Muscle of leg (tissue), 11 donors: ENCODE measurements around the gene IGHMBP2. TPM values are rescaled to one million over a fixed set of nuclear protein-coding genes. Genes with fewer than 3 reads are reported as not detected.

Source experiments
- DNase-seq: peaks from one replicate; pipeline ENCODE4 v3.0.0; 2013
- H3K27ac ChIP-seq: one replicate; pipeline ENCODE4 v1.5.1; 2013; ENCODE audit warnings: mild to moderate bottlenecking, low read length, control low read depth
- H3K27me3 ChIP-seq: one replicate; pipeline ENCODE4 v1.6.1; 2013; ENCODE audit warnings: low read length; ENCODE audit not compliant: control insufficient read depth, insufficient read depth
- H3K36me3 ChIP-seq: one replicate; pipeline ENCODE4 v1.6.1; 2013; ENCODE audit warnings: low read length; ENCODE audit not compliant: control insufficient read depth, insufficient read depth
- H3K4me1 ChIP-seq: one replicate; pipeline ENCODE4 v1.6.1; 2013; ENCODE audit warnings: low read length; ENCODE audit not compliant: control insufficient read depth, insufficient read depth
- H3K4me3 ChIP-seq: one replicate; pipeline ENCODE4 v1.5.1; 2013; ENCODE audit warnings: low read length, control low read depth
- H3K9me3 ChIP-seq: replicated peaks from 2 replicates; pipeline ENCODE4 v1.6.1; 2013; ENCODE audit warnings: low read depth, low read length; ENCODE audit not compliant: control insufficient read depth
- WGBS: methylation state at CpG from one replicate; pipeline ENCODE4 v1.1.5; 2013; ENCODE audit warnings: missing lambda C conversion rate; ENCODE audit not compliant: insufficient coverage; 5-methylcytosine and 5-hydroxymethylcytosine counted together
- polyA plus RNA-seq, 8 donors: library from polyadenylated mRNA; unstranded; fragments of 120-200 nt; gene quantifications; one replicate each; pipeline versions ENCODE4 v1.2.1 to v1.2.3, GENCODE V29; 2013; ENCODE audit warnings: inconsistent platforms in 1 of 8, low replicate concordance in 1 of 8; ENCODE audit not compliant: insufficient read length in 8 of 8, insufficient read depth in 1 of 8
- total RNA-seq: library from RNA; stranded (reverse); fragments of 120-200 nt; gene quantifications from one replicate; pipeline ENCODE4 v1.2.4, GENCODE V29; 2013

Gene IGHMBP2
- total and polyA plus RNA-seq, 9 donors, result 7.6 to 13.2 (median 11.9) TPM

DNA sequence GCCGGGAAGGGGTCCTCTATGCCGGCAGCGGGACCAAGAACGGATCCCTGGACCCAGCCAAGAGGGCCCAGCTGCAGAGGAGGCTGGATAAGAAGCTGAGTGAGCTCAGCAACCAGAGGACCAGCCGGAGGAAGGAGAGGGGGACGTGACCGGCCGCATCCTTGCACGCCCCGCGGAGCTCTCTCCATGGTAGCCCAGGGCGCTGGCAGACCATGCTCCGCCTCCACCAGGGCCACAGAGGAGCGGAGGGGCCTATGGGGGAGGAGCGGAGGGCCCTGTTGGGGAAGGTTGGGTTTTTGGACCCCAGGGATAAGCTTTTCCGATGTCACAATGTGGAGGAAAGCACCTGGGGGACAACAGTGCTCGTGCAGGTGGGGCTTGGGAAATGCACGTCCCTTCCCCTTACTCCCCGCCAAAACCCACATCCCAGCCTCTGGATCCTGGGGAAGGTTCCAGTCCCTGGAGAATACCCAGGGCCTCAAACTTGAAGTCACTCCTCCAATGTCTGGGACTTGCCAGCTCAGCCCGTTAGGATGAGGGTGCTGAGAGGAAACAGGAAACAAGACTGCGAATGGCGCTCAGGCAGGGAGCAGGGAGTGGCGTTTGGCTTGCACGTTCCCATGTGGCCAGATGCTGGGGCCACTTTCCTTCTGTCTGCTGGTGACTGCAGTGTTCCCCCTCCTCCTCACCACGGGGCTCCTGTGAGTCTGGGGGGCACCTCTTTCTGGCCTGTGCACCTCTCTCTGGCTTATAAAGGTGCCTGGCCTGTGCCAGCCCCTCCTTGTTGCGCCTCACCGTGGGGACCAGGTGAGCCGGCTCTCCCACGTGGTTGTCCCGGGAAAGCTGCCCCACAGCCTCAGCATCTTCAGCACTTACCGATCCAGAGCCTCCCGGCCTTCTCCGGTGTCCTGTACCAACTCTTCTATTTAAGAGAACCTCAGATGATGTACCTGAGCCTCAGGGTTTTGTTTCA lies 36.2 kb downstream of the IGHMBP2 start:
- no peaks in the 10 kb centered on the region for H3K27me3 ChIP-seq
- H3K9me3 ChIP-seq, result no peaks in the 10 kb centered on the region
- no peak overlapping the region for H3K4me3 ChIP-seq
- H3K36me3 ChIP-seq, result peaks cover 63% of the 10 kb centered on the region
- DNase-seq, result no peak
- 71% methylated on average over 25 of the region's 33 CpGs for WGBS
- no peak overlapping the region for H3K27ac ChIP-seq
- no peaks in the 10 kb centered on the region for H3K4me1 ChIP-seq

DNA sequence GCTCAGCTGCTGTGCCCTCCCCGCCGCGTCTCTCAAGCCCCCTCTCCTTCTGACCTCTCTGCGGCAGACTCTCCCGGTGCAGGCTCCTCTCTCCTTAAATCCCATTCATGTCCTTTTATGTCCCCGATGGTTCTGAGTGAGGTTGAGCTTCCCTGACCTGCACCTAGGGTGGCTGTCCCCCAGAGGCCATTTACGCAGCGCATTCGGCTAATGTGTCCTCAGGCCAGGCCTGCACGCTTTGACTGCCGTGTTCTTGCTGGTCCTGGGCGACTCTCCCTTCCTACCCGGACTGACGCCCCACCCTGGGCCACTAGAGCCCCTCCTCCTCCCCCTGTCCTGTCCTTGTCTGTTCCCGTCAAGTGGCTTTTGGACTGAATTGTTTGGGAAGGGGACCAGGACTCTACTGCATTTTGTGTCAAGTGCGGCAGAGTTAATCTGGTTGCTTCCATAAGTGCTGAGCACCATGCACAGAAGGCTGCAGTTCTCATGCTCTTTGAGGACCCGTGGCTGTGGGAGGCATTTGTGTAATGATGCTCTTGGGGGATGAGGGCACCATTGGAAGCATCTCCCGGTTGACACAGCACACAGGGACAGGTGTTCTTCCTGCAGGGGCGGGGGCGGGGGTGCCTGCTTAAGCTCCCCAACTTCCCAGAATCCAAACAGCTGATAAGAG lies 37.1 kb downstream of the IGHMBP2 start:
- H3K4me3 ChIP-seq, result no peak overlapping the region
- no peak overlapping the region for H3K27ac ChIP-seq
- no peaks in the 10 kb centered on the region for H3K27me3 ChIP-seq
- H3K9me3 ChIP-seq, result no peaks in the 10 kb centered on the region
- DNase-seq, result no peak
- H3K4me1 ChIP-seq, result no peaks in the 10 kb centered on the region
- WGBS, result 90% methylated on average over 6 of the region's 20 CpGs
- H3K36me3 ChIP-seq, result peaks cover 54% of the 10 kb centered on the region

DNA sequence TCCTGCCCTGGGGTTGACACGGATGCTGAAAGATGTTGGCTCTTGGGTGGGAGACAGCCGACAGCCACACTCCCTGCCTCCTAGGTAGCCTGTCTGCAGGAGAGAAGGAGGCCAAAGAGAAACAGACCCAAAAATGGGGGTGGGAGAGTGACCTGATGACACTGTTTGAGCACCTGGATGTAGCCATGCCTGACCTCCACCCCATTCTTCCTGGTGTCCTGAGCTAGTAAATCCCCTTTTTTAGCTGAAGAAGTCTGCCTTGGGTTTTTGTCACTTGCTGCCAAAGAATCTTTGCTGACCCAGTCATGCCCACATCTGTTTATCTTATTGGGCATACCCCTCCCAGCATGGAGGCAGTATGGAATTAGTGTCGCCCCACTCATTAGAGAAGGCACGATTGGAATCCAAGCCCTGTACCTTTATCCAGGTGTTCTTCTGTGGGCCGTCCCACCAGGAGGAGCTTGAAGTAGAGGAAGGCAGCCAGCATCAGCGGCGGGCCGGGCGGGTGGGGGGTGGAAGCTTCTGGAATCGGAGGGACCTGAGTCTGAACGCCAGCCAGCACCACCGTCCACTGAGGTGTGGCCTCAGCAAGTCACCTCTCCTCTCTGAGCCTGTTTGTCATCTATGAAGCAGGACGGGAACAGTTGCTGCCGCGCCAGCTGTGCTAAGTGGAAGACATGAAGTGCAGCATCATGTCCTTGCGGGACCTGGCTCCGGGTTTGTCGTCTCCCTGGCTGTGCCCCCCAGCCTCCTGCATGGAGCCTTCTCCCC lies 37.8 kb downstream of the IGHMBP2 start:
- Histone ChIP-seq H3K27ac (no peak overlapping the region), H3K27me3 (no peaks in the 10 kb centered on the region), H3K9me3 (no peaks in the 10 kb centered on the region), H3K4me3 (no peak overlapping the region), H3K36me3 (peaks cover 47% of the 10 kb centered on the region), H3K4me1 (no peaks in the 10 kb centered on the region)
- no peak for DNase-seq
- WGBS, result 68% methylated on average over 9 of the region's 18 CpGs

DNA sequence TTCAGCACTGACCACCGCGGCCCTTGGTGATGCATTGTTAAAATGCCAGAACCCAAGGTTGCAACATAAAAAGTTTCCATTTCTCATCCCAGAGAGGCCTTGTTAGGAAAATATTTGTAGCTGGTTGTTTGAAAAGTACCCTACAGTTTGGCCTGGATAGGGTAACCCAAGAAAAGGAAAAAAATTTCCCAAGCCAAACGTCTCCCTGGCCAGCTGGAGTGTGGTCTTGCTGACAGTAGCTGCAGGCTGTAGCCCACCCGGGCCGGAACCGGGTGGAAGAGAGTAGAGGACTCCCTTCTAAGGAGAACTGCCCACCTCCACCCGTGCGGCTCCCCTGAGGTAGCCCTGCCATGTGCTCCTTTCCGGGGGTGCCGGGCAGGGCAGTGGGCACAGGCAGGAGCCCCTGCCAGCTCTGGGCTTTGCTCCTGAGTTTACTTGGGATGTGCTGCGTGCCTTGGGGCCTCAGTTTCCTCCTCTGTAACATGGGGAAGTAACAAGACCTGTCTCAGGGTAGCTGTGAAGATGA lies 38.5 kb downstream of the IGHMBP2 start:
- Histone ChIP-seq H3K27me3 (no peaks in the 10 kb centered on the region), H3K9me3 (no peaks in the 10 kb centered on the region), H3K4me3 (no peak overlapping the region), H3K36me3 (peaks cover 41% of the 10 kb centered on the region), H3K27ac (peak overlapping the region; percentile 3), H3K4me1 (peaks cover 3% of the 10 kb centered on the region)
- 56% methylated on average over 3 of the region's 11 CpGs for WGBS
- DNase-seq, result peak; percentile 54

DNA sequence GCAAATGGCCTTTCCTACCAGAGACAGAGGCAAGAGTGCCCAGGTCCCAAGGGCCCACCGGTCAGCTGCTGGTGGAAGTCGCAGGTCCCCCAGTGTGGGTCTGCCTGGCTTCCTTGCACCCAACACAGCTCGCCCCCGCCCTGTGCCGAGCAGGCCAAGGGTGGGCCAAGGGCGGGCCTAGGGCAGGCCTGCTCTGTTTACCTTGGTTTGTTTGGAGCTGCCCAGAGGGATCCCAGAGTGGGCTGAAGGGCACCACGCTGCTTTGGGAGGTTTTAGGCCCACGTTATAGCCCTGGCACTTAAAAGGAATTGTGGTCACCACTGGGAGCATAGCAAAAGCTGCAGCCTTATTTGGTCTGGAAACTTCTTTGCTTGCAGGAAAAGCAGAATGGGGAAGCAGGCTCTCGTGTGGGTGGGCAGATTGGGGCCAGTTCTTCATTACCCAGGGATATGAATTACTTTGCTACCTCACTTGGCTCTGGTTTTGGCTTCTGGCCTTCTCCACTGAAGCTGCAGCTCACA lies 39.1 kb downstream of the IGHMBP2 start:
- Histone ChIP-seq H3K27ac (no peak overlapping the region), H3K9me3 (no peaks in the 10 kb centered on the region), H3K4me1 (peaks cover 3% of the 10 kb centered on the region), H3K4me3 (no peak overlapping the region), H3K36me3 (peaks cover 34% of the 10 kb centered on the region), H3K27me3 (no peaks in the 10 kb centered on the region)
- 69% methylated on average over 8 of the region's 9 CpGs for WGBS
- DNase-seq, result peak; percentile 77

DNA sequence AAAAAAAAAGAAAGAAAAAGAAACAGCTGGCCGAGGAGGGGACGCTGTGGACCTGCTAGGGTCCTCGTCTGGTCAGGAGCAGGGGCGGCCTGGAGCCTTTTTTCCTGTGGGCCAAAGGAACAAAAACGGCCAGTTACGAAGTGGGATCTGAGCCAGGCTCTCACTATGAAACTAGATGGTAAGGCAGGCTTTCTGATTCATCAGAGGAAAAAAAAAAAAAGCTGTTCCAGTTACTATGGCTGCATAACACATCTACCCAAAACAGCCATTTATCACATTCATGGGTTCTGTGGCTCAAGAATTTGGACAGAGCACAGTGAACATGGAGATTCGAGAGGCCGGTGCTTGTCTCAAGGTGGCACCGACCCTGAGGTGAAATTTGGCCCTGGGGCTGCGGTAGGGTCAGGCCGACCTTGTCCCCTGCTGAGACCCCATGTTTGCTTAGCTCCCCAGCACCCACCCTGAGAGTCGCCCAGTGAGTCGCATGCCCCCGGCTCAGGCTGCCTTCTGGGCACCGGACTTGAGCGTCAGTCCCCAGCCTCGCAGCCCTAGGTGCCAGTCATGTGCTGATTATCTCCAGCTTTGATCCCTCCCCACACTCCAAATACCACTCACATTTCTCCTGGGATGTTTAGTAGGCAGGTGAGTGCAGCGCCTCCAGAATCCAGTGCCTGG lies 42.9 kb downstream of the IGHMBP2 start:
- Histone ChIP-seq H3K27ac (no peak overlapping the region), H3K36me3 (peaks cover 2% of the 10 kb centered on the region), H3K27me3 (no peaks in the 10 kb centered on the region), H3K9me3 (no peaks in the 10 kb centered on the region), H3K4me1 (peaks cover 3% of the 10 kb centered on the region), H3K4me3 (no peak overlapping the region)
- DNase-seq, result peak; percentile 81
- WGBS, result 45% methylated on average over 15 of the region's 18 CpGs

DNA sequence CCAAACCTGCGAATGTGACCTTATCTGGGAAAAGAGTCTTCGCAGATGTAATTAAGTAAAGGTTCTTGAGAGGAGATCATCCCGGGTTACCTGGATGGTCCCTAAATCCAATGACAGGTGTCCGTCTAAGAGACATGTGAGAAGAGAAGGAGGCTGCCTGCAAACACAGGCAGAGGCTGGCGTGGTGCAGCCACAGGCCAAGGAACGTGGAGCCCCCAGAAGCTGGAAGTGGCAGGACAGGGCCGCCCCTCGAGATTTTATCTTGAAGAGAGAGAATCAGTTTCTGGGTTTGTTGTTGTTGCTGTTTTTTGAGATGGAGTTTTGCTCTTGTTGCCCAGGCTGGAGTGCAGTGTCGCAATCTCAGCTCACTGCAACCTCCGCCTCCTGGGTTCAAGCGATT lies 43.5 kb downstream of the IGHMBP2 start:
- 74% methylated on average over 10 of the region's 11 CpGs for WGBS
- H3K9me3 ChIP-seq, result no peaks in the 10 kb centered on the region
- peaks cover 3% of the 10 kb centered on the region for H3K4me1 ChIP-seq
- no peak overlapping the region for H3K4me3 ChIP-seq
- H3K27me3 ChIP-seq, result no peaks in the 10 kb centered on the region
- DNase-seq, result no peak
- no peak overlapping the region for H3K27ac ChIP-seq
- peaks cover 1% of the 10 kb centered on the region for H3K36me3 ChIP-seq

DNA sequence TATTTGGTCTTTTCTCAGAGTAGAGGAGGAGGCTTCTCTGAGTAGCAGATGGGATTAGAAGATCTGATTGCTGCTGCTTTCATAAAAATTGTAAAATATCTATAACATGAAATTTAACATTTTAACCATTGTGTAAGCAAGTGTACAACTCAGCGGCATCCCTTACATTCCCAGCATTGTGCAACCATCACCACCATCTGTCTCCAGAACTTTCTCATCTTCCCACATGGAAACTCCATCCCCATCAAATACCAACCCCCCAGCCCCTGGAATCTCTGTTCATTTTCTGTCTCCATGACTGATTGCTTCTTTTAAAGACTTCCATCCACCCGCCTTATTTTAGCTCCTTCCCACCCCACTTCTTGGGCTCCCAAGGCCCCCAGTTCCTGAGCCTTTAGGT lies 44.8 kb downstream of the IGHMBP2 start:
- WGBS, result 88% methylated on average over 1 of the region's 2 CpGs

DNA sequence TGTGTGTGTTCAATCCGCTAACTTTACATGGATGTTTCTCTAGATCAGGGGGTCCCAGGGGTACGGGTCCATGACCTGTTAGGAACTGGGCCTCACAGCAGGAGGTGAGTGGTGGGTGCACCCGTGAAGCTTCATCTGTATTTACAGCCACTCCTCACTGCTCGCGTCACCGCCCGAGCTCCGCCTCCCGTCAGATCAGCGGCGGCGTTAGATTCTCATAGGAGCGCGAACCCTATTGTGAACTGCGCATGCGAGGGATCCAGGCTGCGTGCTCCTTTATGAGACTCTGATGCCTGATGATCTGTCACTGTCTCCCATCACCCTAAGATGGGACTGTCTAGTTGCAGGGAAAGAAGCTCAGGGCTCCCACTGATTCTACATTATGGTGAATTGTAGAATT lies 45.2 kb downstream of the IGHMBP2 start:
- Histone ChIP-seq H3K4me1 (peaks cover 3% of the 10 kb centered on the region), H3K27ac (no peak overlapping the region), H3K36me3 (no peaks in the 10 kb centered on the region), H3K9me3 (no peaks in the 10 kb centered on the region), H3K27me3 (no peaks in the 10 kb centered on the region), H3K4me3 (no peak overlapping the region)
- WGBS, result 96% methylated on average over 10 of the region's 17 CpGs
- DNase-seq, result no peak

More for the DNA sequence above, 44.8 kb downstream of the IGHMBP2 start:
- no peak for DNase-seq
- H3K4me3 ChIP-seq, result no peak overlapping the region
- peaks cover 3% of the 10 kb centered on the region for H3K4me1 ChIP-seq
- H3K27me3 ChIP-seq, result no peaks in the 10 kb centered on the region
- H3K36me3 ChIP-seq, result no peaks in the 10 kb centered on the region
- H3K27ac ChIP-seq, result no peak overlapping the region
- H3K9me3 ChIP-seq, result no peaks in the 10 kb centered on the region
